ENCODE measurements around the gene AKAP13. TPM values are rescaled to one million over a fixed set of nuclear protein-coding genes. Genes with fewer than 3 reads are reported as not detected.

AKAP13 gene
- total RNA-seq, 3 donors from 2014 or later, result 67.4 to 78.8 (median 77.0) TPM

- peaks cover 6% of the 10 kb centered on the region for H3K4me1 Mint-ChIP-seq (ENCODE audit: low read depth)
- DNase-seq, result no peak
- no peaks in the 10 kb centered on the region for H3K9me3 Mint-ChIP-seq
- peaks cover 6% of the 10 kb centered on the region for H3K36me3 Mint-ChIP-seq (ENCODE audit: insufficient read depth)
- ATAC-seq, result no peak
- H3K27me3 Mint-ChIP-seq (ENCODE audit: low read depth), result no peaks in the 10 kb centered on the region
- no peak overlapping the region for H3K4me3 Mint-ChIP-seq
Measured at GRCh38 chr15:85757073-85757938, 376.9 kb downstream of the AKAP13 start.

DNA sequence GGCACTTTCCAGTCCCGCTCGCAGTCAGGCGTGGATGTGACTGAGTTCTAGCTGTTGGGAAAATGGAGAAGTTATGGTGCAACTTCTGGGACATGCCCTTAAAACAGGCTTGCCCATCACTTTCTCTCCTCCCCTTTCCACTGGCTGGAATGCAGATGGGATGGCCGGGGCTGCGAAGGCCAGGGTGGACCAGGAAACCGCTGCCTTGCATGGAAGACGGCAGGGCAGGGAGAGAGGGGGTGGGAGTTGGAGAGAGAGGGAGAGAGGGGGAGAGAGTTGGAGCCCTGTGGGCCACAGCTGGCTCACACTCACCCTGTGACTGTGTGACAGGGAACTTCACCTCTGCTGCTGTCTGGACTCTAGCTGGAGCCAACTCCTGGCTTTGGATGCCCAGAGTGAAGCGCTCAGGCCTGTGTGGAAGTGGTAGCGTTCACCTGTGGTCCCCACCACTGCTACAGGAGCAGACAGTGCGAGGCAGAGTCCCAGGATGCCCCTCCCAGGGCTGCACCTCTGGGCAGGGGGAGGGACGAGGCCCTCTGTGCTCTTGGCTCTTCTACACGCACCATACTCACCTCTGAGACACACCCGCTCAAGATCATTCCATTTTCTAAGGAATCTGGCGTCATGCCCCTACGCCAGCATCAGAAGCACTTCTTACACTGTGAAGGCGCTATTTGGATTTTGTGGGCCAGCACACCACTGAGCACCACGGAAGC lies 377.7 kb downstream of the AKAP13 start:
- H3K4me1 Mint-ChIP-seq (ENCODE audit: low read depth), result peaks cover 2% of the 10 kb centered on the region
- ATAC-seq (no peak), DNase-seq (no peak)
- no peaks in the 10 kb centered on the region for H3K27me3 Mint-ChIP-seq (ENCODE audit: low read depth)
- no peak overlapping the region for H3K4me3 Mint-ChIP-seq
- no peaks in the 10 kb centered on the region for H3K9me3 Mint-ChIP-seq
- peaks cover 6% of the 10 kb centered on the region for H3K36me3 Mint-ChIP-seq (ENCODE audit: insufficient read depth)

GRCh38 chr15:85758655-85758978 lies 378.2 kb downstream of the AKAP13 start:
- Mint-ChIP-seq H3K36me3 (ENCODE audit: insufficient read depth) (peaks cover 6% of the 10 kb centered on the region), H3K4me1 (ENCODE audit: low read depth) (no peaks in the 10 kb centered on the region), H3K4me3 (no peak overlapping the region), H3K9me3 (no peaks in the 10 kb centered on the region), H3K27me3 (ENCODE audit: low read depth) (no peaks in the 10 kb centered on the region)
- DNase-seq (no peak), ATAC-seq (no peak)

- H3K4me3 Mint-ChIP-seq, result no peak overlapping the region
- H3K36me3 Mint-ChIP-seq (ENCODE audit: insufficient read depth), result peaks cover 6% of the 10 kb centered on the region
- ATAC-seq (no peak), DNase-seq (no peak)
- peaks cover 2% of the 10 kb centered on the region for H3K4me1 Mint-ChIP-seq (ENCODE audit: low read depth)
- no peaks in the 10 kb centered on the region for H3K27me3 Mint-ChIP-seq (ENCODE audit: low read depth)
- H3K9me3 Mint-ChIP-seq, result no peaks in the 10 kb centered on the region
Measured at GRCh38 chr15:85759376-85759775, 379.0 kb downstream of the AKAP13 start.

- Mint-ChIP-seq H3K9me3 (no peaks in the 10 kb centered on the region), H3K36me3 (ENCODE audit: insufficient read depth) (peaks cover 6% of the 10 kb centered on the region), H3K27me3 (ENCODE audit: low read depth) (no peaks in the 10 kb centered on the region), H3K4me3 (no peak overlapping the region), H3K4me1 (ENCODE audit: low read depth) (peaks cover 2% of the 10 kb centered on the region)
- DNase-seq (no peak), ATAC-seq (no peak)
Measured at GRCh38 chr15:85760049-85760448, 379.6 kb downstream of the AKAP13 start.

DNA sequence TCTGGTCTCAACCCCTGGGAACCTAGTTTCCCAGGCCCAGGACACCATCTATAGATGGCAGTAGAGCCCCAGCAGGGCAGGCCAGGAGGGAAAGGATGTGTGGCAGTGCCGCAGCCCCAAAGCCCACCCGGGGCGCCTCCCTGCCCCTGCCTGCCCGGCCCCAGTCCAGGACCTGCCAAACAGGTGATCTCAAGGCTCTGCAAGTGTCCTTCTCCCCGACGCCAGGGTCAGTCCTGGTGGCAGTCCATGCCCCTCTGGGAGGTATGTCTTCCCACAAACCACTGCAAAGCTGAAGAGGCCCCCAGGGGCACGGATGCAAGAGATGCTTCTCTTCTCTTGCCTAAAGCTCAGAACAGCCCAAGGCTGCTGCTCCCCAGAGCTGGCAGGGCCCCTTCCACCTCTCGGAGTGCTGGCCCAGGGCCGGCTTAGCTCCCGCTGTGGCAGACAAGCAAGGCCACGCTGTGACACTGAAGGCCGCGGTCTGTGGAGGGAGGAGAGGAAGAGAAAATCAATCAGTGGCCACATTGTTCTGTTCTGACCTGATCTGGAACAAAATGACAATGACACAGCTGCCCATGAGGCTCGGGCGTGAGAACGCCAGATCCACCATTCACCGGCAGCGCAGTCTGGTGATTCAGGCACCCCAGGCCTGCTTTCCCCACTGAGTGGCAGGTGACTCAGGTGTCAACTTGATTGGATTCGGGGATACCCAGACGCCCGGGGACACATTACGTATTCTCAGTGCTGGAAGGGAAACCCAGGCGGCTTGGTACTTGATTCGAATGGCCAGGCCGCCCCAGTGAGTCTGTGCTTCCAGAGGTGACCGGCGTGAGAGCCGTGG lies 380.3 kb downstream of the AKAP13 start:
- Mint-ChIP-seq H3K36me3 (ENCODE audit: insufficient read depth) (peaks cover 6% of the 10 kb centered on the region), H3K27me3 (ENCODE audit: low read depth) (no peaks in the 10 kb centered on the region), H3K4me1 (ENCODE audit: low read depth) (peaks cover 2% of the 10 kb centered on the region), H3K9me3 (no peaks in the 10 kb centered on the region), H3K4me3 (no peak overlapping the region)
- ATAC-seq (no peak), DNase-seq (no peak)

DNA sequence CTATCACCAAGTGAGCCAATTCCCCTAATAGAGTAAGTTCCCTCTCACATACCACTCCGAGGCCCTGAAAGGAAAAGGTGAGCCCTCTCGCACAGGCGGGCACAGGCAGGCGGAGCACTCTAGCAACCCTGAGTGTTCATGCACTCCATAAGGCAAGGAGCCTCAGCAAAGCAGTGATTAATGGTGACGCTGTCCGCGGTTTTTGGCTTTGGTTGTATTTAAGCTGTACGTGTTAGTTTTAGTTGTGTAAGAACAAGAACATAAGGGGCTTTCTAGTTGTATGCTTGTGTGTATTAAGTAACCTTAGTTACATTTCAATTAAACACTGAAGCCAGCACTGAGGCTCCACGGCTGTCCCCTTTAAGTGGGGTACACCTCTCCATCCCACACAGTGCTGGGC lies 381.2 kb downstream of the AKAP13 start:
- ATAC-seq (no peak), DNase-seq (no peak)
- no peaks in the 10 kb centered on the region for H3K9me3 Mint-ChIP-seq
- H3K27me3 Mint-ChIP-seq (ENCODE audit: low read depth), result no peaks in the 10 kb centered on the region
- no peak overlapping the region for H3K4me3 Mint-ChIP-seq
- H3K36me3 Mint-ChIP-seq (ENCODE audit: insufficient read depth), result peaks cover 7% of the 10 kb centered on the region
- peaks cover 2% of the 10 kb centered on the region for H3K4me1 Mint-ChIP-seq (ENCODE audit: low read depth)

- Mint-ChIP-seq H3K27me3 (ENCODE audit: low read depth) (no peaks in the 10 kb centered on the region), H3K9me3 (no peaks in the 10 kb centered on the region), H3K4me1 (ENCODE audit: low read depth) (peaks cover 2% of the 10 kb centered on the region), H3K4me3 (no peak overlapping the region), H3K36me3 (ENCODE audit: insufficient read depth) (peaks cover 8% of the 10 kb centered on the region)
- ATAC-seq, result no peak
- no peak for DNase-seq
Measured at GRCh38 chr15:85762039-85762755, 381.8 kb downstream of the AKAP13 start.

GRCh38 chr15:85762756-85763127 lies 382.3 kb downstream of the AKAP13 start:
- ATAC-seq (no peak), DNase-seq (no peak)
- peaks cover 8% of the 10 kb centered on the region for H3K36me3 Mint-ChIP-seq (ENCODE audit: insufficient read depth)
- no peak overlapping the region for H3K4me3 Mint-ChIP-seq
- no peaks in the 10 kb centered on the region for H3K27me3 Mint-ChIP-seq (ENCODE audit: low read depth)
- H3K9me3 Mint-ChIP-seq, result no peaks in the 10 kb centered on the region
- peaks cover 2% of the 10 kb centered on the region for H3K4me1 Mint-ChIP-seq (ENCODE audit: low read depth)

- H3K27me3 Mint-ChIP-seq (ENCODE audit: low read depth), result no peaks in the 10 kb centered on the region
- DNase-seq (no peak), ATAC-seq (no peak)
- H3K4me1 Mint-ChIP-seq (ENCODE audit: low read depth), result peaks cover 2% of the 10 kb centered on the region
- no peaks in the 10 kb centered on the region for H3K9me3 Mint-ChIP-seq
- H3K36me3 Mint-ChIP-seq (ENCODE audit: insufficient read depth), result peaks cover 8% of the 10 kb centered on the region
- no peak overlapping the region for H3K4me3 Mint-ChIP-seq
Measured at GRCh38 chr15:85763157-85763556, 382.8 kb downstream of the AKAP13 start.

- Mint-ChIP-seq H3K27me3 (ENCODE audit: low read depth) (no peaks in the 10 kb centered on the region), H3K4me3 (no peak overlapping the region), H3K4me1 (ENCODE audit: low read depth) (peaks cover 2% of the 10 kb centered on the region)
Measured at GRCh38 chr15:85763673-85764633, 383.6 kb downstream of the AKAP13 start.

DNA sequence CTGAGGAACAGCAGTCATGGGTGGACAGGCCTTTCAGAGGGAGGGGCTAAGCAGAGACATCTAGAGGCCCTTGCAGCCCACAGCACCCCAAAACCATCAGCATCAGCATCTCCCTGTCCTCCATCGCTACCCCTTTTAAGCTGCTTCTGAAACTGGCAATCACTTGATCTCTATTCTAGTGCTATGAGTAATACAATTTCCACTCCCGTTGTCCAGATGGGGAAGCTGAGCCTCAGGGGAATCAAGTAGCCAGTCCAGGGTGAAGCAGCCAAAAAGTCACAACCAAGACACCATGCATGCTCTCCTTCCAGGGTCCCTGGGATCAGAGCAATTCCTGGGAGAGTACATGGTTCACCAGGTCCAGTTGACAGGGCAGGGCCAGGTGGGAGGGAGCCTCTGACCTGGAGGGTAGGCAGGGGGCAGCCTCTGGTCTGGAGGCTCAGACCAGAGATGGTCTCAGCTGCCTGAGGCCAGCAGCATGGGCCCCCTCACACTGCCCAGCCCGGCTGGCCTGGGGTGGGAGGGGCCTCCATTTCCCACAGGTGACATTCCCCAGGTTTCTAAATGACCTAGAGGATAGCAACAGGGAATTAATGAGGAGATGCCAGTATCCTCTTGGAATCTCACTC lies 384.4 kb downstream of the AKAP13 start:
- H3K4me3 Mint-ChIP-seq, result no peak overlapping the region
- peaks cover 7% of the 10 kb centered on the region for H3K36me3 Mint-ChIP-seq (ENCODE audit: insufficient read depth)
- no peaks in the 10 kb centered on the region for H3K9me3 Mint-ChIP-seq
- DNase-seq, result no peak
- H3K27me3 Mint-ChIP-seq (ENCODE audit: low read depth), result no peaks in the 10 kb centered on the region
- ATAC-seq, result no peak
- peaks cover 2% of the 10 kb centered on the region for H3K4me1 Mint-ChIP-seq (ENCODE audit: low read depth)

More at GRCh38 chr15:85763673-85764633, 383.6 kb downstream of the AKAP13 start:
- H3K36me3 Mint-ChIP-seq (ENCODE audit: insufficient read depth), result peaks cover 9% of the 10 kb centered on the region
- no peaks in the 10 kb centered on the region for H3K9me3 Mint-ChIP-seq
- DNase-seq, result no peak
- ATAC-seq, result no peak

Data from activated T-cell treated with anti-CD3 and anti-CD28 coated beads, Interleukin-2, amount 50 U/mL, for 4 hours (primary cell).